ENCODE measurements around the gene THEM5. TPM values are rescaled to one million over a fixed set of nuclear protein-coding genes. Genes with fewer than 3 reads are reported as not detected.
"Not testable (repeated sequence)": the region's sequence is repeated elsewhere in the genome, so short reads cannot be mapped to it uniquely, and the experiment has no call there.

Gene THEM5
- total RNA-seq, 3 donors from 2014 or later = not detected

DNA sequence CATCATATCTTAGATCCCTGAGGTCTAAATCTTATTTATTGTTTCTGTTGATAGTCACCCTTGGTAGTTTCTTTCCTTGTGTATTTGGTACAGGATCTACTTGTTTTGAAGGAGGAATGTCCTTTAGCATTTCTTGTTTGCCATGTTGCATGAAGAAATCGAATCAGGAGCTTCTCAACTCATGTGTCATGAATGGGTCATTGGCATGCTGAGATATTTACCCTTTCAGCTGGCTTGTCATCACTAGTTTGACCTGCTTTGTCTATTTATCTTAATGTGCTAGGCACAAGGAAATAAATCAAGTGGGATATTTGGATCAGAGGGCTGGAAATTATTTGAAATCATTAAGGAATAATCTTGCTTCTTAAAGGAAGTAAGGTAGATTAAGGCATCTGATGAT, 32.0 kb upstream of the THEM5 start:
- Histone ChIP-seq H3K9me3 (no peaks in the 10 kb centered on the region), H3K4me3 (no peak overlapping the region), H3K27me3 (no peaks in the 10 kb centered on the region), H3K36me3 (no peaks in the 10 kb centered on the region), H3K27ac (no peak overlapping the region), H3K4me1 (no peaks in the 10 kb centered on the region)
- DNase-seq (ENCODE audit: low spot score in 2 of 2) = no peak
- TF ChIP-seq POLR2AphosphoS5 (IDR thresholded peaks at IDR 0.05) = no peak
- TF ChIP-seq, protein P1, sequence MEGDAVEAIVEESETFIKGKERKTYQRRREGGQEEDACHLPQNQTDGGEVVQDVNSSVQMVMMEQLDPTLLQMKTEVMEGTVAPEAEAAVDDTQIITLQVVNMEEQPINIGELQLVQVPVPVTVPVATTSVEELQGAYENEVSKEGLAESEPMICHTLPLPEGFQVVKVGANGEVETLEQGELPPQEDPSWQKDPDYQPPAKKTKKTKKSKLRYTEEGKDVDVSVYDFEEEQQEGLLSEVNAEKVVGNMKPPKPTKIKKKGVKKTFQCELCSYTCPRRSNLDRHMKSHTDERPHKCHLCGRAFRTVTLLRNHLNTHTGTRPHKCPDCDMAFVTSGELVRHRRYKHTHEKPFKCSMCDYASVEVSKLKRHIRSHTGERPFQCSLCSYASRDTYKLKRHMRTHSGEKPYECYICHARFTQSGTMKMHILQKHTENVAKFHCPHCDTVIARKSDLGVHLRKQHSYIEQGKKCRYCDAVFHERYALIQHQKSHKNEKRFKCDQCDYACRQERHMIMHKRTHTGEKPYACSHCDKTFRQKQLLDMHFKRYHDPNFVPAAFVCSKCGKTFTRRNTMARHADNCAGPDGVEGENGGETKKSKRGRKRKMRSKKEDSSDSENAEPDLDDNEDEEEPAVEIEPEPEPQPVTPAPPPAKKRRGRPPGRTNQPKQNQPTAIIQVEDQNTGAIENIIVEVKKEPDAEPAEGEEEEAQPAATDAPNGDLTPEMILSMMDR (IDR thresholded peaks at IDR 0.05) = no peak
- no peak for TF ChIP-seq POLR2A (IDR thresholded peaks at IDR 0.05)
- intact Hi-C loops (cut with DNase I; ENCODE audit: low total_unique reads) = no loop called here

DNA sequence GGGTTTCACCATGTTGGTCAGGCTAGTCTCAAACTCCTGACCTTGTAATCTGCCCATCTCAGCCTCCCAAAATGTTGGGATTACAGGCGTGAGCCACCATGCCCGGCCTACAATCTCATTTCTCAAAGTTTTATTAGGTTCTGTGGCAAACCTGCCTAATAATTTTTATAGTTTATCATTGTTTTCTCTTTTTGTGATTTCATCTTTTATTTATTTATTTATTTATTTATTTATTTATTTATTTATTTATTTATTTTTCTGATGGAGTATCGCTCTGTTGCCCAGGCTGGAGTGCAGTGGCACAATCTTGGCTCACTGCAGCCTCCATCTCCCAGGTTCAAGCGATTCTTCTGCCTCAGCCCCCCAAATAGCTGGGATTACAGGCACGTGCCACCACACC, 31.4 kb upstream of the THEM5 start:
- H3K36me3 ChIP-seq; intact Hi-C loops (cut with DNase I; ENCODE audit: low total_unique reads); DNase-seq (ENCODE audit: low spot score in 2 of 2); H3K9me3 ChIP-seq; H3K4me3 ChIP-seq; H3K4me1 ChIP-seq; H3K27me3 ChIP-seq; H3K27ac ChIP-seq: not testable (repeated sequence)

DNA sequence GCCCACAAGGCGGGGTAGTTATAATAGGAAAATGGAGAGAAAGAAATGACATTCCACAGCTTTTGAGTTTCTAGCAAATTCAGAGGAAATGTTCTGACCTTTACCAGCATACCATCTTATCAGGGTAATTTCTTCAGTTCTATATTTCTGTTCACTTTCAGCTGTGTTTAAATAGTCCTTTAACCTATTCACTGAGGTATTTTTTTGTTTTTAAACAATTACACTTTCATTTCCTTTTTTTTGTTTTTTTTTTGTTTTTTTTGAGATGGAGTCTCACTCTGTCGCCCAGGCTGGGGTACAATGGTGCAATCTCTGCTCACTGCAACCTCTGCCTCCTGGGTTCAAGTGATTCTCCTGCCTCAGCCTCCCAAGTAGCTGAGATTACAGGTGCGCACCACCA, 30.9 kb upstream of the THEM5 start:
- H3K27ac ChIP-seq; H3K36me3 ChIP-seq; DNase-seq (ENCODE audit: low spot score in 2 of 2); H3K9me3 ChIP-seq; H3K4me1 ChIP-seq; intact Hi-C loops (cut with DNase I; ENCODE audit: low total_unique reads); H3K27me3 ChIP-seq; H3K4me3 ChIP-seq: not testable (repeated sequence)

GRCh38 chr1:151883898-151884297, 30.4 kb upstream of the THEM5 start:
- H3K27me3 ChIP-seq; H3K4me3 ChIP-seq; DNase-seq (ENCODE audit: low spot score in 2 of 2); H3K4me1 ChIP-seq; H3K27ac ChIP-seq; H3K9me3 ChIP-seq; intact Hi-C loops (cut with DNase I; ENCODE audit: low total_unique reads); H3K36me3 ChIP-seq: not testable (repeated sequence)

GRCh38 chr1:151882918-151883317, 29.4 kb upstream of the THEM5 start:
- H3K36me3 ChIP-seq; intact Hi-C loops (cut with DNase I; ENCODE audit: low total_unique reads); H3K27me3 ChIP-seq; H3K9me3 ChIP-seq; H3K27ac ChIP-seq; H3K4me1 ChIP-seq; H3K4me3 ChIP-seq; DNase-seq (ENCODE audit: low spot score in 2 of 2): not testable (repeated sequence)

DNA sequence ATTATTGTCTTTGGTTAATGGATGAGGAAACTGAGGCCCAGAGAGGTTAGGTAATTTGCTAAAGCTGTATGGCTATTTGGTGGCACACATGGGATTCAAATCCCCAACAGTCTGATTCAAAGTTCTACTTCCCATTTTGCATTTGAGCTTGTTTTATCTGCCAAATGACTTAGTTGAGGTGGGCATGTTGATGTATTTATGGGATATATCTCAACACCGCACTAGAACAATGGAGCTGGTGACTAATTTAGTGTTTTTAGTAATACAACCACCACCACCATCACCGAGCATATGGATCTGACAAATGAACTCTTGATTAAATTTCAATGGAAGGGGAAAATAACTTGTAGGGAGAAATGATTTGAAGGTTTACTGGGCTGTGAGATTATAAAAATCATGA, 29.0 kb upstream of the THEM5 start:
- Histone ChIP-seq H3K27ac (no peak overlapping the region), H3K27me3 (no peaks in the 10 kb centered on the region), H3K36me3 (no peaks in the 10 kb centered on the region), H3K9me3 (no peaks in the 10 kb centered on the region), H3K4me3 (no peak overlapping the region), H3K4me1 (no peaks in the 10 kb centered on the region)
- TF ChIP-seq POLR2A (IDR thresholded peaks at IDR 0.05) = no peak
- TF ChIP-seq, protein P1 (IDR thresholded peaks at IDR 0.05) = no peak
- TF ChIP-seq POLR2AphosphoS5 (IDR thresholded peaks at IDR 0.05) = no peak
- no peak for DNase-seq (ENCODE audit: low spot score in 2 of 2)
- intact Hi-C loops (cut with DNase I; ENCODE audit: low total_unique reads) = no loop called here

GRCh38 chr1:151881479-151881878, 28.0 kb upstream of the THEM5 start:
- H3K4me1 ChIP-seq = no peaks in the 10 kb centered on the region
- no peaks in the 10 kb centered on the region for H3K9me3 ChIP-seq
- no peak overlapping the region for H3K27ac ChIP-seq
- intact Hi-C loops (cut with DNase I; ENCODE audit: low total_unique reads) = no loop called here
- H3K4me3 ChIP-seq = no peak overlapping the region
- no peaks in the 10 kb centered on the region for H3K36me3 ChIP-seq
- no peak for DNase-seq (ENCODE audit: low spot score in 2 of 2)
- TF ChIP-seq, protein P1 (IDR thresholded peaks at IDR 0.05) = peak in 1 of 3 donors; percentile 28
- TF ChIP-seq POLR2A (IDR thresholded peaks at IDR 0.05) (no peak), POLR2AphosphoS5 (IDR thresholded peaks at IDR 0.05) (no peak)
- H3K27me3 ChIP-seq = no peaks in the 10 kb centered on the region

Measured in breast epithelium (tissue), 4 donors.